ENCODE results near the gene CRAMP1. TPM values are rescaled to one million over a fixed set of nuclear protein-coding genes. Genes with fewer than 3 reads are reported as not detected.

Gene CRAMP1
- total RNA-seq, 1 experiment from 2014 or later, result 28.8 TPM

DNA sequence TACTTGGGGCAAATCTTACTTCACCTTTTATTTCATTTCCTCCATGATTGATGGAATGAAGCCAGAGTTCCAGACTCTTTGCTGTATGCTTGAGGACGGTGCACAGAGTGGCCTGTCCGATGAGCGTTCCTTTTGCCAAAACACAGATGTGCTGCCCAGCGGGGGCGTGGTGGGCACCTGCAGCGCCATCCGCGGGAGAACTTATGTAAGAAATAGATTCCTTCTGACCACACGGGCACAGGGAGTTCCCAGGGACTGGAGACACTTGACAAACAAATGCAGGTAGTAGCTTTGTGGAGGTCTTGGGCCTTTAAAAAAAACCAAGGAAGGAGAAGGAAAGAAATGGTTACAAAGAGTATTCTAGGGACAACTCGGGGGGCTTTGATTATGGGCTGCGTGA lies 30.6 kb downstream of the CRAMP1 start:
- CTCF ChIA-PET, result no interaction called here
- ATAC-seq, result no peak

DNA sequence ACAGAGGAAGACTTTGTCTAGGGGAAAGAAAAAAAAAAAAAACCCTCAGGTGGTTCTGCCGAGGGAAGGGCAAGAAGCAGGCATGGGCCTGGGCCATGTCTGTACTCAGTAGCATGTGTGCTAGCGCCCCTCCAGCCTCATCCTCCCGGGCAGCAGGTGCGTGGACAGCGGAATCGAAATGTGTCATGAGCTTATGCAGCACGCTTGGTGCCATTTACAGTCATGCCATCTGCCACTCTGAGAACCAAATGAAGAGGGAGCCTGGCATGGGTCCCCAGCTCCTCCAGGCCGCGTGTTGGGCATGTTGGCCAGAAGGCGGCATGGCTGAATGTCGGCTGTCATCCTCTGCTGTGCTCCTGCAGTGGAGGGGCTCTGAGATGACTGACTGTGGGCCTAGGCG lies 31.4 kb downstream of the CRAMP1 start:
- ChIA-PET POLR2A (no interaction called here), CTCF (no interaction called here)
- in situ Hi-C loops (cut with HindIII; ENCODE audit: low pct_unique_long_range_greater_than_20kb, low sequenced_read_pairs) (no loop called here), intact Hi-C loops (cut with micrococcal nuclease; ENCODE audit: unreplicated experiment) (no loop called here)
- TF ChIP-seq POLR2AphosphoS5 (IDR thresholded peaks at IDR 0.05; ENCODE audit: low read depth, low read length), result no peak
- TF ChIP-seq SIN3A (IDR thresholded peaks at IDR 0.05; ENCODE audit: borderline replicate concordance, insufficient read depth, low read depth, low read length), result no peak
- TF ChIP-seq, protein P1, sequence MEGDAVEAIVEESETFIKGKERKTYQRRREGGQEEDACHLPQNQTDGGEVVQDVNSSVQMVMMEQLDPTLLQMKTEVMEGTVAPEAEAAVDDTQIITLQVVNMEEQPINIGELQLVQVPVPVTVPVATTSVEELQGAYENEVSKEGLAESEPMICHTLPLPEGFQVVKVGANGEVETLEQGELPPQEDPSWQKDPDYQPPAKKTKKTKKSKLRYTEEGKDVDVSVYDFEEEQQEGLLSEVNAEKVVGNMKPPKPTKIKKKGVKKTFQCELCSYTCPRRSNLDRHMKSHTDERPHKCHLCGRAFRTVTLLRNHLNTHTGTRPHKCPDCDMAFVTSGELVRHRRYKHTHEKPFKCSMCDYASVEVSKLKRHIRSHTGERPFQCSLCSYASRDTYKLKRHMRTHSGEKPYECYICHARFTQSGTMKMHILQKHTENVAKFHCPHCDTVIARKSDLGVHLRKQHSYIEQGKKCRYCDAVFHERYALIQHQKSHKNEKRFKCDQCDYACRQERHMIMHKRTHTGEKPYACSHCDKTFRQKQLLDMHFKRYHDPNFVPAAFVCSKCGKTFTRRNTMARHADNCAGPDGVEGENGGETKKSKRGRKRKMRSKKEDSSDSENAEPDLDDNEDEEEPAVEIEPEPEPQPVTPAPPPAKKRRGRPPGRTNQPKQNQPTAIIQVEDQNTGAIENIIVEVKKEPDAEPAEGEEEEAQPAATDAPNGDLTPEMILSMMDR (IDR thresholded peaks at IDR 0.05), result no peak
- TF ChIP-seq TCF7L2 (IDR thresholded peaks at IDR 0.05; ENCODE audit: low read depth, low read length), result no peak
- TF ChIP-seq, protein P2, sequence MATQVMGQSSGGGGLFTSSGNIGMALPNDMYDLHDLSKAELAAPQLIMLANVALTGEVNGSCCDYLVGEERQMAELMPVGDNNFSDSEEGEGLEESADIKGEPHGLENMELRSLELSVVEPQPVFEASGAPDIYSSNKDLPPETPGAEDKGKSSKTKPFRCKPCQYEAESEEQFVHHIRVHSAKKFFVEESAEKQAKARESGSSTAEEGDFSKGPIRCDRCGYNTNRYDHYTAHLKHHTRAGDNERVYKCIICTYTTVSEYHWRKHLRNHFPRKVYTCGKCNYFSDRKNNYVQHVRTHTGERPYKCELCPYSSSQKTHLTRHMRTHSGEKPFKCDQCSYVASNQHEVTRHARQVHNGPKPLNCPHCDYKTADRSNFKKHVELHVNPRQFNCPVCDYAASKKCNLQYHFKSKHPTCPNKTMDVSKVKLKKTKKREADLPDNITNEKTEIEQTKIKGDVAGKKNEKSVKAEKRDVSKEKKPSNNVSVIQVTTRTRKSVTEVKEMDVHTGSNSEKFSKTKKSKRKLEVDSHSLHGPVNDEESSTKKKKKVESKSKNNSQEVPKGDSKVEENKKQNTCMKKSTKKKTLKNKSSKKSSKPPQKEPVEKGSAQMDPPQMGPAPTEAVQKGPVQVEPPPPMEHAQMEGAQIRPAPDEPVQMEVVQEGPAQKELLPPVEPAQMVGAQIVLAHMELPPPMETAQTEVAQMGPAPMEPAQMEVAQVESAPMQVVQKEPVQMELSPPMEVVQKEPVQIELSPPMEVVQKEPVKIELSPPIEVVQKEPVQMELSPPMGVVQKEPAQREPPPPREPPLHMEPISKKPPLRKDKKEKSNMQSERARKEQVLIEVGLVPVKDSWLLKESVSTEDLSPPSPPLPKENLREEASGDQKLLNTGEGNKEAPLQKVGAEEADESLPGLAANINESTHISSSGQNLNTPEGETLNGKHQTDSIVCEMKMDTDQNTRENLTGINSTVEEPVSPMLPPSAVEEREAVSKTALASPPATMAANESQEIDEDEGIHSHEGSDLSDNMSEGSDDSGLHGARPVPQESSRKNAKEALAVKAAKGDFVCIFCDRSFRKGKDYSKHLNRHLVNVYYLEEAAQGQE (IDR thresholded peaks at IDR 0.05; ENCODE audit: insufficient read depth in 1 of 2, low read depth in 2 of 2, low read length in 1 of 2), result no peak
- no peaks in the 10 kb centered on the region for H3K27me3 ChIP-seq (ENCODE audit: control insufficient read depth, insufficient read depth, low read length)
- DNase-seq (ENCODE audit: low read depth, low spot score) (no peak), ATAC-seq (no peak)
- H3K36me3 ChIP-seq (ENCODE audit: control insufficient read depth, insufficient read depth, low read length), result peaks cover 9% of the 10 kb centered on the region
- no peak overlapping the region for H3K27ac ChIP-seq (ENCODE audit: low read length)
- no peak overlapping the region for H3K4me3 ChIP-seq (ENCODE audit: low read depth in 2 of 2, low read length in 2 of 2)
- no peaks in the 10 kb centered on the region for H3K9me3 ChIP-seq (ENCODE audit: control insufficient read depth, insufficient read depth, low read depth, low read length)
- 0 out of 2 replicates have a peak, but pooled peaks cover 5% of the 10 kb centered on the region for H3K4me1 ChIP-seq (ENCODE audit: control insufficient read depth, insufficient read depth, low read length)
- no TSS peak for BruUV-seq (replicated peaks)

More for the DNA sequence above, 30.6 kb downstream of the CRAMP1 start:
- Histone ChIP-seq H3K27me3 (ENCODE audit: control insufficient read depth, insufficient read depth, low read length) (no peaks in the 10 kb centered on the region), H3K9me3 (ENCODE audit: control insufficient read depth, insufficient read depth, low read depth, low read length) (no peaks in the 10 kb centered on the region), H3K4me1 (ENCODE audit: control insufficient read depth, insufficient read depth, low read length) (0 out of 2 replicates have a peak, but pooled peaks cover 5% of the 10 kb centered on the region), H3K27ac (ENCODE audit: low read length) (no peak overlapping the region), H3K36me3 (ENCODE audit: control insufficient read depth, insufficient read depth, low read length) (peaks cover 9% of the 10 kb centered on the region), H3K4me3 (ENCODE audit: low read depth in 2 of 2, low read length in 2 of 2) (no peak overlapping the region)
- TF ChIP-seq POLR2AphosphoS5 (IDR thresholded peaks at IDR 0.05; ENCODE audit: low read depth, low read length) (no peak), SIN3A (IDR thresholded peaks at IDR 0.05; ENCODE audit: borderline replicate concordance, insufficient read depth, low read depth, low read length) (no peak), TCF7L2 (IDR thresholded peaks at IDR 0.05; ENCODE audit: low read depth, low read length) (no peak)
- TF ChIP-seq, protein P2 (IDR thresholded peaks at IDR 0.05; ENCODE audit: insufficient read depth in 1 of 2, low read depth in 2 of 2, low read length in 1 of 2), result no peak
- TF ChIP-seq, protein P1 (IDR thresholded peaks at IDR 0.05), result no peak
- in situ Hi-C loops (cut with HindIII; ENCODE audit: low pct_unique_long_range_greater_than_20kb, low sequenced_read_pairs) (no loop called here), intact Hi-C loops (cut with micrococcal nuclease; ENCODE audit: unreplicated experiment) (no loop called here)
- no TSS peak for BruUV-seq (replicated peaks)
- DNase-seq (ENCODE audit: low read depth, low spot score), result no peak
- POLR2A ChIA-PET, result interaction anchor here (0.5 kb wide), 1 partner anchor 24 kb away, joined by 16 read pairs; no protein-coding TSS in a partner anchor
